H9 (cell line): ENCODE results near the gene C12orf57. TPM values are rescaled to one million over a fixed set of nuclear protein-coding genes. Genes with fewer than 3 reads are reported as not detected.

Experiments
- DNase-seq: peaks from one replicate; pipeline ENCODE4 v3.0.0-alpha.2; 2017
- H2AFZ ChIP-seq: one replicate; pipeline ENCODE4 v1.6.1; 2013; ENCODE audit warnings: mild to moderate bottlenecking, low read length, control low read depth, moderate library complexity
- H2AK5ac ChIP-seq: 2 replicates; pipeline ENCODE4 v1.6.1; 2013; ENCODE audit warnings: low read length, control low read depth, mixed read lengths; ENCODE audit not compliant: insufficient read length
- H2BK120ac ChIP-seq: one replicate; pipeline ENCODE4 v1.6.1; 2013; ENCODE audit warnings: low read depth, mild to moderate bottlenecking, low read length, control low read depth, inconsistent platforms; ENCODE audit not compliant: poor library complexity, severe bottlenecking
- H2BK12ac ChIP-seq: 2 replicates; pipeline ENCODE4 v1.6.1; 2013; ENCODE audit warnings: low read length, control low read depth, mixed read lengths, low read depth; ENCODE audit not compliant: insufficient read length
- H2BK15ac ChIP-seq: 2 replicates; pipeline ENCODE4 v1.6.1; 2013; ENCODE audit warnings: low read depth, low read length, control low read depth
- H2BK20ac ChIP-seq: one replicate; pipeline ENCODE4 v1.6.1; 2013; ENCODE audit warnings: low read depth, mild to moderate bottlenecking, low read length, control low read depth, inconsistent platforms; ENCODE audit not compliant: poor library complexity, severe bottlenecking
- H2BK5ac ChIP-seq: 2 replicates; pipeline ENCODE4 v1.6.1; 2013; ENCODE audit warnings: low read length, control low read depth, mixed read lengths; ENCODE audit not compliant: insufficient read length
- H3K14ac ChIP-seq: 2 replicates; pipeline ENCODE4 v1.6.1; 2013; ENCODE audit warnings: low read length, control low read depth; ENCODE audit not compliant: insufficient read depth
- H3K18ac ChIP-seq: 2 replicates; pipeline ENCODE4 v1.6.1; 2013; ENCODE audit warnings: low read depth, mild to moderate bottlenecking, mixed read lengths, low read length, control low read depth; ENCODE audit not compliant: insufficient read length
- H3K23ac ChIP-seq: 2 replicates; pipeline ENCODE4 v1.6.1; 2013; ENCODE audit warnings: low read length, control low read depth, mixed read lengths, low read depth; ENCODE audit not compliant: insufficient read length
- H3K23me2 ChIP-seq: 2 replicates; pipeline ENCODE4 v1.6.1; 2013; ENCODE audit warnings: low read depth, mild to moderate bottlenecking, mixed read lengths, low read length, control low read depth; ENCODE audit not compliant: insufficient read length, poor library complexity, severe bottlenecking
- H3K27ac ChIP-seq: 2 replicates; pipeline ENCODE4 v1.5.1; 2013; ENCODE audit warnings: low read length, control low read depth, mixed read lengths, low read depth; ENCODE audit not compliant: insufficient read length
- H3K27me3 ChIP-seq: 2 replicates; pipeline ENCODE4 v1.6.1; 2013; ENCODE audit warnings: low read length, control low read depth, inconsistent platforms; ENCODE audit not compliant: insufficient read depth
- H3K4ac ChIP-seq: 2 replicates; pipeline ENCODE4 v1.6.1; 2013; ENCODE audit warnings: low read depth, mild to moderate bottlenecking, control low read depth, inconsistent platforms, low read length, moderate library complexity
- H3K4me1 ChIP-seq: 2 replicates; pipeline ENCODE4 v1.6.1; 2013; ENCODE audit warnings: low read length, control low read depth, inconsistent platforms; ENCODE audit not compliant: insufficient read depth
- H3K4me2 ChIP-seq: 2 replicates; pipeline ENCODE4 v1.6.1; 2013; ENCODE audit warnings: low read length, control low read depth, mixed read lengths; ENCODE audit not compliant: insufficient read length, insufficient read depth
- H3K56ac ChIP-seq: 2 replicates; pipeline ENCODE4 v1.6.1; 2013; ENCODE audit warnings: low read depth, mild to moderate bottlenecking, mixed read lengths, low read length, control low read depth; ENCODE audit not compliant: insufficient read length
- H3K79me1 ChIP-seq: 2 replicates; pipeline ENCODE4 v1.6.1; 2013; ENCODE audit warnings: low read depth, mild to moderate bottlenecking, moderate library complexity, low read length, control low read depth, inconsistent platforms; ENCODE audit not compliant: insufficient read depth, poor library complexity, severe bottlenecking
- H3K79me2 ChIP-seq: 2 replicates; pipeline ENCODE4 v1.6.1; 2013; ENCODE audit warnings: low read length, control low read depth, inconsistent platforms; ENCODE audit not compliant: insufficient read depth
- H3K9ac ChIP-seq: 2 replicates; pipeline ENCODE4 v1.6.1; 2013; ENCODE audit warnings: low read length, control low read depth, mixed read lengths; ENCODE audit not compliant: insufficient read length; ENCODE audit errors: extremely low read depth
- H3K9me3 ChIP-seq: one replicate; pipeline ENCODE4 v1.6.1; 2013; ENCODE audit warnings: low read depth, low read length, inconsistent platforms; ENCODE audit not compliant: control insufficient read depth
- H3T11ph ChIP-seq: one replicate; pipeline ENCODE4 v1.6.1; 2013; ENCODE audit warnings: mild to moderate bottlenecking, low read length, control low read depth, inconsistent platforms
- H4K20me1 ChIP-seq: one replicate; pipeline ENCODE4 v1.6.1; 2013; ENCODE audit not compliant: control insufficient read depth, insufficient read length, insufficient read depth
- H4K5ac ChIP-seq: 2 replicates; pipeline ENCODE4 v1.6.1; 2013; ENCODE audit warnings: low read depth, mild to moderate bottlenecking, mixed read lengths, low read length, control low read depth; ENCODE audit not compliant: insufficient read length
- H4K8ac ChIP-seq: replicated peaks from 2 replicates; pipeline ENCODE4 v1.6.1; 2013; ENCODE audit warnings: low read length, control low read depth, mixed read lengths, low read depth; ENCODE audit not compliant: insufficient read length
- H4K91ac ChIP-seq: 2 replicates; pipeline ENCODE4 v1.6.1; 2013; ENCODE audit warnings: low read depth, mild to moderate bottlenecking, moderate library complexity, mixed read lengths, low read length, control low read depth; ENCODE audit not compliant: insufficient read length
- H3K27ac Mint-ChIP-seq, 3 experiments: 2 replicates in 2 of 3; 3 replicates in 1 of 3; pipeline ENCODE4 v1.8.0; 2020 to 2021; ENCODE audit warnings: mixed read lengths in 3 of 3, mild to moderate bottlenecking in 1 of 3, moderate library complexity in 1 of 3
- H3K27me3 Mint-ChIP-seq: 2 replicates; pipeline ENCODE4 v1.8.0; 2021; ENCODE audit warnings: low read depth, mild to moderate bottlenecking, moderate library complexity, mixed read lengths
- H3K36me3 Mint-ChIP-seq, 3 experiments: 2 replicates in 2 of 3; 3 replicates in 1 of 3; pipeline ENCODE4 v1.8.0; 2020 to 2021; ENCODE audit warnings: low read depth in 3 of 3, mixed read lengths in 3 of 3; ENCODE audit not compliant: insufficient read depth in 1 of 3
- H3K4me1 Mint-ChIP-seq, 2 experiments: 2 replicates each; pipeline ENCODE4 v1.8.0; 2020; ENCODE audit warnings: mixed read lengths in 2 of 2
- H3K4me3 Mint-ChIP-seq, 2 experiments: 2 replicates in 1 of 2; 3 replicates in 1 of 2; pipeline ENCODE4 v1.8.0; 2020 to 2021; ENCODE audit warnings: mild to moderate bottlenecking in 2 of 2, mixed read lengths in 2 of 2, moderate library complexity in 1 of 2
- H3K9me3 Mint-ChIP-seq, 2 experiments: 2 replicates in 1 of 2; 3 replicates in 1 of 2; pipeline ENCODE4 v1.8.0; 2020; ENCODE audit warnings: mild to moderate bottlenecking in 2 of 2, mixed read lengths in 2 of 2, moderate library complexity in 1 of 2
- CTCF ChIP-seq: fragments of 200-600 bp; sonication (generic); conservative IDR thresholded peaks from 3 replicates; pipeline ENCODE4 v1.8.0; 2021; ENCODE audit warnings: antibody characterized with exemption, mild to moderate bottlenecking
- WGBS: extraction: QIAGEN DNeasy Blood & Tissue Kit; methylation state at CpG from one replicate; pipeline ENCODE4 v1.1.7; 2013; ENCODE audit warnings: missing lambda C conversion rate, low lambda C conversion rate, mixed read lengths; ENCODE audit not compliant: insufficient read length; ENCODE audit errors: extremely low coverage; 5-methylcytosine and 5-hydroxymethylcytosine counted together
- total RNA-seq: library from RNA; stranded (reverse); gene quantifications from 2 replicates; pipeline ENCODE4 v1.2.1, GENCODE V29; 2021

C12orf57 gene
- total RNA-seq, 1 experiment from 2014 or later: 195 TPM

- peak overlapping the region; percentile 78 for H3K18ac ChIP-seq
- H3K27ac ChIP-seq: peak overlapping the region; percentile 10
- no peak overlapping the region for H3K23ac ChIP-seq
- peaks cover 16 to 32% of the 10 kb centered on the region in 2 experiments for H3K4me1 Mint-ChIP-seq
- peak; percentile 97 for DNase-seq
- no peak overlapping the region for H3T11ph ChIP-seq
- no peaks in the 10 kb centered on the region for H3K79me1 ChIP-seq
- no peak overlapping the region for H2BK20ac ChIP-seq
- H4K5ac ChIP-seq: peak overlapping the region; percentile 18
- no CpG with 5 or more reads among the region's 80 CpGs for WGBS
- no peak overlapping the region for H2AFZ ChIP-seq
- H2BK12ac ChIP-seq: no peak overlapping the region
- H4K8ac ChIP-seq: no peak overlapping the region
- H4K91ac ChIP-seq: no peak overlapping the region
- H2BK120ac ChIP-seq: no peak overlapping the region
- H3K27me3 ChIP-seq: no peaks in the 10 kb centered on the region
- H3K27ac Mint-ChIP-seq: peak overlapping the region; percentile 88 to 96 (median 93)
- no peak overlapping the region for H2AK5ac ChIP-seq
- no peaks in the 10 kb centered on the region; the same call in 1 of the 2 replicates for H3K27me3 Mint-ChIP-seq
- H4K20me1 ChIP-seq: no peaks in the 10 kb centered on the region
- no peak overlapping the region for H3K56ac ChIP-seq
- TF ChIP-seq CTCF: peak; percentile 94
- no peak overlapping the region; the same call in 1 of the 2 replicates for H3K4ac ChIP-seq
- H2BK15ac ChIP-seq: no peak overlapping the region
- no peaks in the 10 kb centered on the region for H3K9me3 ChIP-seq
- peaks cover 33 to 86% (median 60%) of the 10 kb centered on the region in 3 experiments for H3K36me3 Mint-ChIP-seq
- H3K23me2 ChIP-seq: peaks cover 7% of the 10 kb centered on the region
- H3K9ac ChIP-seq: peak overlapping the region; percentile 82
- no peaks in the 10 kb centered on the region for H3K79me2 ChIP-seq
- H3K4me3 Mint-ChIP-seq: peak overlapping the region; percentile 61 to 80
- no peaks in the 10 kb centered on the region for H3K4me1 ChIP-seq
- H2BK5ac ChIP-seq: no peak overlapping the region
- peak overlapping the region; percentile 94 for H3K14ac ChIP-seq
- H3K4me2 ChIP-seq: peak overlapping the region; percentile 35
- H3K9me3 Mint-ChIP-seq: no peaks in the 10 kb centered on the region; a peak in 1 of 5 replicates
These were observed 6.1 kb upstream of the C12orf57 start for GRCh38 chr12:6937481-6938352.
